Measurements from ENCODE around the gene MEIKIN.

MEIKIN gene

GRCh38 chr5:131973089-131973712 lies 27.7 kb upstream of the MEIKIN start:
- Histone ChIP-seq H3K27me3 (ENCODE audit: control insufficient read depth in 2 of 2, insufficient read depth in 2 of 2, low read length in 2 of 2) (no peaks in the 10 kb centered on the region), H3K9me3 (ENCODE audit: control insufficient read depth in 2 of 2, low read length in 2 of 2) (no peaks in the 10 kb centered on the region), H3K4me3 (ENCODE audit: low read length in 2 of 2) (no peak overlapping the region), H3K36me3 (ENCODE audit: control insufficient read depth in 2 of 2, insufficient read depth in 2 of 2, low read length in 2 of 2) (no peaks in the 10 kb centered on the region), H3K27ac (ENCODE audit: low read depth in 2 of 2, low read length in 2 of 2) (no peak overlapping the region), H3K9ac (ENCODE audit: low read depth in 1 of 2, low read length in 2 of 2) (no peak overlapping the region), H3K4me1 (ENCODE audit: control insufficient read depth in 2 of 2, insufficient read depth in 2 of 2, low read length in 2 of 2) (peaks cover 8 to 10% of the 10 kb centered on the region in 2 donors)

- H3K4me3 ChIP-seq (ENCODE audit: low read length in 2 of 2) = no peak overlapping the region
- no peaks in the 10 kb centered on the region for H3K9me3 ChIP-seq (ENCODE audit: control insufficient read depth in 2 of 2, low read length in 2 of 2)
- H3K27ac ChIP-seq (ENCODE audit: low read depth in 2 of 2, low read length in 2 of 2) = no peak overlapping the region
- no peak overlapping the region for H3K9ac ChIP-seq (ENCODE audit: low read depth in 1 of 2, low read length in 2 of 2)
- no peaks in the 10 kb centered on the region for H3K27me3 ChIP-seq (ENCODE audit: control insufficient read depth in 2 of 2, insufficient read depth in 2 of 2, low read length in 2 of 2)
- no peaks in the 10 kb centered on the region for H3K4me1 ChIP-seq (ENCODE audit: control insufficient read depth in 2 of 2, insufficient read depth in 2 of 2, low read length in 2 of 2)
- H3K36me3 ChIP-seq (ENCODE audit: control insufficient read depth in 2 of 2, insufficient read depth in 2 of 2, low read length in 2 of 2) = no peaks in the 10 kb centered on the region
Measured at GRCh38 chr5:131968396-131968954, 23.0 kb upstream of the MEIKIN start.

GRCh38 chr5:131966551-131966950 lies 21.1 kb upstream of the MEIKIN start:
- H3K4me3 ChIP-seq (ENCODE audit: low read length in 2 of 2) = no peak overlapping the region
- no peak overlapping the region for H3K9ac ChIP-seq (ENCODE audit: low read depth in 1 of 2, low read length in 2 of 2)
- no peaks in the 10 kb centered on the region for H3K9me3 ChIP-seq (ENCODE audit: control insufficient read depth in 2 of 2, low read length in 2 of 2)
- no peaks in the 10 kb centered on the region for H3K36me3 ChIP-seq (ENCODE audit: control insufficient read depth in 2 of 2, insufficient read depth in 2 of 2, low read length in 2 of 2)
- H3K27me3 ChIP-seq (ENCODE audit: control insufficient read depth in 2 of 2, insufficient read depth in 2 of 2, low read length in 2 of 2) = no peaks in the 10 kb centered on the region
- no peak overlapping the region for H3K27ac ChIP-seq (ENCODE audit: low read depth in 2 of 2, low read length in 2 of 2)
- H3K4me1 ChIP-seq (ENCODE audit: control insufficient read depth in 2 of 2, insufficient read depth in 2 of 2, low read length in 2 of 2) = no peaks in the 10 kb centered on the region

GRCh38 chr5:131965826-131966415 lies 20.5 kb upstream of the MEIKIN start:
- no peak overlapping the region for H3K4me3 ChIP-seq (ENCODE audit: low read length in 2 of 2)
- no peaks in the 10 kb centered on the region for H3K36me3 ChIP-seq (ENCODE audit: control insufficient read depth in 2 of 2, insufficient read depth in 2 of 2, low read length in 2 of 2)
- H3K4me1 ChIP-seq (ENCODE audit: control insufficient read depth in 2 of 2, insufficient read depth in 2 of 2, low read length in 2 of 2) = no peaks in the 10 kb centered on the region
- H3K9me3 ChIP-seq (ENCODE audit: control insufficient read depth in 2 of 2, low read length in 2 of 2) = no peaks in the 10 kb centered on the region
- no peak overlapping the region for H3K27ac ChIP-seq (ENCODE audit: low read depth in 2 of 2, low read length in 2 of 2)
- no peak overlapping the region for H3K9ac ChIP-seq (ENCODE audit: low read depth in 1 of 2, low read length in 2 of 2)
- no peaks in the 10 kb centered on the region for H3K27me3 ChIP-seq (ENCODE audit: control insufficient read depth in 2 of 2, insufficient read depth in 2 of 2, low read length in 2 of 2)

GRCh38 chr5:131959906-131960305 lies 14.4 kb upstream of the MEIKIN start:
- Histone ChIP-seq H3K9ac (ENCODE audit: low read depth in 1 of 2, low read length in 2 of 2) (no peak overlapping the region), H3K4me1 (ENCODE audit: control insufficient read depth in 2 of 2, insufficient read depth in 2 of 2, low read length in 2 of 2) (no peaks in the 10 kb centered on the region), H3K9me3 (ENCODE audit: control insufficient read depth in 2 of 2, low read length in 2 of 2) (no peaks in the 10 kb centered on the region), H3K27me3 (ENCODE audit: control insufficient read depth in 2 of 2, insufficient read depth in 2 of 2, low read length in 2 of 2) (no peaks in the 10 kb centered on the region), H3K36me3 (ENCODE audit: control insufficient read depth in 2 of 2, insufficient read depth in 2 of 2, low read length in 2 of 2) (no peaks in the 10 kb centered on the region), H3K4me3 (ENCODE audit: low read length in 2 of 2) (no peak overlapping the region), H3K27ac (ENCODE audit: low read depth in 2 of 2, low read length in 2 of 2) (no peak overlapping the region)

- Histone ChIP-seq H3K4me1 (ENCODE audit: control insufficient read depth in 2 of 2, insufficient read depth in 2 of 2, low read length in 2 of 2) (no peaks in the 10 kb centered on the region), H3K9me3 (ENCODE audit: control insufficient read depth in 2 of 2, low read length in 2 of 2) (no peaks in the 10 kb centered on the region), H3K27ac (ENCODE audit: low read depth in 2 of 2, low read length in 2 of 2) (no peak overlapping the region), H3K36me3 (ENCODE audit: control insufficient read depth in 2 of 2, insufficient read depth in 2 of 2, low read length in 2 of 2) (no peaks in the 10 kb centered on the region), H3K9ac (ENCODE audit: low read depth in 1 of 2, low read length in 2 of 2) (no peak overlapping the region), H3K27me3 (ENCODE audit: control insufficient read depth in 2 of 2, insufficient read depth in 2 of 2, low read length in 2 of 2) (no peaks in the 10 kb centered on the region), H3K4me3 (ENCODE audit: low read length in 2 of 2) (no peak overlapping the region)
Measured at GRCh38 chr5:131959136-131959535, 13.7 kb upstream of the MEIKIN start.

GRCh38 chr5:131957721-131958441 lies 12.4 kb upstream of the MEIKIN start:
- no peaks in the 10 kb centered on the region for H3K9me3 ChIP-seq (ENCODE audit: control insufficient read depth in 2 of 2, low read length in 2 of 2)
- H3K4me1 ChIP-seq (ENCODE audit: control insufficient read depth in 2 of 2, insufficient read depth in 2 of 2, low read length in 2 of 2) = no peaks in the 10 kb centered on the region
- no peak overlapping the region for H3K4me3 ChIP-seq (ENCODE audit: low read length in 2 of 2)
- no peaks in the 10 kb centered on the region for H3K36me3 ChIP-seq (ENCODE audit: control insufficient read depth in 2 of 2, insufficient read depth in 2 of 2, low read length in 2 of 2)
- H3K9ac ChIP-seq (ENCODE audit: low read depth in 1 of 2, low read length in 2 of 2) = no peak overlapping the region
- H3K27ac ChIP-seq (ENCODE audit: low read depth in 2 of 2, low read length in 2 of 2) = no peak overlapping the region
- no peaks in the 10 kb centered on the region for H3K27me3 ChIP-seq (ENCODE audit: control insufficient read depth in 2 of 2, insufficient read depth in 2 of 2, low read length in 2 of 2)

GRCh38 chr5:131953969-131954368 lies 8.5 kb upstream of the MEIKIN start:
- no peak overlapping the region for H3K9ac ChIP-seq (ENCODE audit: low read depth in 1 of 2, low read length in 2 of 2)
- H3K27ac ChIP-seq (ENCODE audit: low read depth in 2 of 2, low read length in 2 of 2) = no peak overlapping the region
- no peaks in the 10 kb centered on the region for H3K27me3 ChIP-seq (ENCODE audit: control insufficient read depth in 2 of 2, insufficient read depth in 2 of 2, low read length in 2 of 2)
- H3K36me3 ChIP-seq (ENCODE audit: control insufficient read depth in 2 of 2, insufficient read depth in 2 of 2, low read length in 2 of 2) = no peaks in the 10 kb centered on the region
- no peaks in the 10 kb centered on the region for H3K9me3 ChIP-seq (ENCODE audit: control insufficient read depth in 2 of 2, low read length in 2 of 2)
- H3K4me1 ChIP-seq (ENCODE audit: control insufficient read depth in 2 of 2, insufficient read depth in 2 of 2, low read length in 2 of 2) = no peaks in the 10 kb centered on the region
- H3K4me3 ChIP-seq (ENCODE audit: low read length in 2 of 2) = no peak overlapping the region

GRCh38 chr5:131952301-131952857 lies 6.9 kb upstream of the MEIKIN start:
- no peak overlapping the region for H3K27ac ChIP-seq (ENCODE audit: low read depth in 2 of 2, low read length in 2 of 2)
- H3K4me3 ChIP-seq (ENCODE audit: low read length in 2 of 2) = no peak overlapping the region
- H3K9ac ChIP-seq (ENCODE audit: low read depth in 1 of 2, low read length in 2 of 2) = no peak overlapping the region
- no peaks in the 10 kb centered on the region for H3K9me3 ChIP-seq (ENCODE audit: control insufficient read depth in 2 of 2, low read length in 2 of 2)
- H3K4me1 ChIP-seq (ENCODE audit: control insufficient read depth in 2 of 2, insufficient read depth in 2 of 2, low read length in 2 of 2) = no peaks in the 10 kb centered on the region
- no peaks in the 10 kb centered on the region for H3K27me3 ChIP-seq (ENCODE audit: control insufficient read depth in 2 of 2, insufficient read depth in 2 of 2, low read length in 2 of 2)
- no peaks in the 10 kb centered on the region for H3K36me3 ChIP-seq (ENCODE audit: control insufficient read depth in 2 of 2, insufficient read depth in 2 of 2, low read length in 2 of 2)

GRCh38 chr5:131950706-131951105 lies 5.2 kb upstream of the MEIKIN start:
- Histone ChIP-seq H3K4me3 (ENCODE audit: low read length in 2 of 2) (no peak overlapping the region), H3K36me3 (ENCODE audit: control insufficient read depth in 2 of 2, insufficient read depth in 2 of 2, low read length in 2 of 2) (no peaks in the 10 kb centered on the region), H3K9me3 (ENCODE audit: control insufficient read depth in 2 of 2, low read length in 2 of 2) (no peaks in the 10 kb centered on the region), H3K27ac (ENCODE audit: low read depth in 2 of 2, low read length in 2 of 2) (no peak overlapping the region), H3K9ac (ENCODE audit: low read depth in 1 of 2, low read length in 2 of 2) (no peak overlapping the region), H3K4me1 (ENCODE audit: control insufficient read depth in 2 of 2, insufficient read depth in 2 of 2, low read length in 2 of 2) (no peaks in the 10 kb centered on the region), H3K27me3 (ENCODE audit: control insufficient read depth in 2 of 2, insufficient read depth in 2 of 2, low read length in 2 of 2) (no peaks in the 10 kb centered on the region)

Measured in mucosa of rectum (tissue), 2 donors.